Femur (tissue), 1 donor: ENCODE results near the gene DGKH.

ENCODE experiments used
- DNase-seq: peaks from one replicate; pipeline ENCODE4 v3.0.0-alpha.2; 2017

The DGKH gene

GRCh38 chr13:42283574-42283973 is 235.1 kb downstream of the DGKH start:
- no peak for DNase-seq

DNA sequence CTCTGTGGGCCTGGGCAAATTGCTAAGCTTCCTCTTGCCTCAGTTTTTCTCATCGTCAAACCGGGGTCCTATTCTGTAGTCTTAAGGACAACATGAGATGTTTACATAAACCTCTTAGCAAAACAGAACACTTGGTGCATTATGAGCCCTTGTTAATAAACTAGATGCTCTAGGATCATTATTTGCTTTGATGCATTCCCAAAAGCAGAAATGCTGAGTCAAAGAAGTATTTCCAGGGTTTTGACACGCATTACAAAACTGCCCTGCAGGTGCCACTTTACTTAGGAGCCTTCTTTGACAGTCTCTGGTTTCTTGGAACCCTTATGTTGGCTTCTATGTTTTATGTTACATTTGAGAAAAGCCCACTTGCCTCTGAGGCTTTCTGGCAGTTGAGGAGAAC is 235.6 kb downstream of the DGKH start:
- DNase-seq: no peak
